Esophagus mucosa (tissue), 1 donor: Measurements from ENCODE around the gene PRKN. TPM values are rescaled to one million over a fixed set of nuclear protein-coding genes. Genes with fewer than 3 reads are reported as not detected.
"Not testable (repeated sequence)": the region's sequence is repeated elsewhere in the genome, so short reads cannot be mapped to it uniquely, and the experiment has no call there.

Experiments used
- ATAC-seq: fragments of 200-7000 bp; cut with Tn5 transposase; one replicate; pipeline ENCODE4 v1.9.1; 2020
- total RNA-seq: library from RNA; stranded (reverse); gene quantifications from one replicate; pipeline ENCODE4 v1.2.4, GENCODE V29; 2023
- donor health status: DM: yes; HTN: yes; CAD: no.

Gene PRKN
- total RNA-seq, 1 donor from 2014 or later, result 2.4 TPM

- no peak for ATAC-seq
These were observed 17.1 kb downstream of the PRKN start for GRCh38 chr6:162710419-162710818.

GRCh38 chr6:162709431-162709830 is 18.1 kb downstream of the PRKN start:
- no peak for ATAC-seq

- no peak for ATAC-seq
These were observed 18.6 kb downstream of the PRKN start for GRCh38 chr6:162708971-162709370.

- ATAC-seq, result no peak
These were observed 21.3 kb downstream of the PRKN start for GRCh38 chr6:162706232-162706631.

GRCh38 chr6:162705736-162706135 is 21.8 kb downstream of the PRKN start:
- ATAC-seq, result no peak

GRCh38 chr6:162704001-162704400 is 23.6 kb downstream of the PRKN start:
- no peak for ATAC-seq

- ATAC-seq, result no peak
These were observed 25.1 kb downstream of the PRKN start for GRCh38 chr6:162702446-162702845.

- no peak for ATAC-seq
These were observed 26.0 kb downstream of the PRKN start for GRCh38 chr6:162701551-162701950.

GRCh38 chr6:162700966-162701365 is 26.6 kb downstream of the PRKN start:
- ATAC-seq, result no peak

GRCh38 chr6:162699961-162700360 is 27.6 kb downstream of the PRKN start:
- no peak for ATAC-seq

GRCh38 chr6:162698440-162698839 is 29.1 kb downstream of the PRKN start:
- no peak for ATAC-seq

GRCh38 chr6:162697872-162698403 is 29.6 kb downstream of the PRKN start:
- no peak for ATAC-seq

GRCh38 chr6:162690158-162690557 is 37.4 kb downstream of the PRKN start:
- ATAC-seq, result no peak

GRCh38 chr6:162688751-162689345 is 38.7 kb downstream of the PRKN start:
- ATAC-seq, result no peak

GRCh38 chr6:162685586-162685985 is 42.0 kb downstream of the PRKN start:
- ATAC-seq, result no peak

GRCh38 chr6:162684961-162685360 is 42.6 kb downstream of the PRKN start:
- peak; percentile 99 for ATAC-seq

- ATAC-seq, result no peak
These were observed 43.5 kb downstream of the PRKN start for GRCh38 chr6:162684052-162684451.

GRCh38 chr6:162683135-162683534 is 44.4 kb downstream of the PRKN start:
- ATAC-seq, result peak; percentile 92

- no peak for ATAC-seq
These were observed 46.1 kb downstream of the PRKN start for GRCh38 chr6:162681447-162681846.

GRCh38 chr6:162680871-162681270 is 46.7 kb downstream of the PRKN start:
- ATAC-seq, result no peak

- no peak for ATAC-seq
These were observed 47.2 kb downstream of the PRKN start for GRCh38 chr6:162680367-162680766.

GRCh38 chr6:162679681-162680080 is 47.9 kb downstream of the PRKN start:
- no peak for ATAC-seq

GRCh38 chr6:162678896-162679295 is 48.7 kb downstream of the PRKN start:
- ATAC-seq, result not testable (repeated sequence)

GRCh38 chr6:162675503-162675902 is 52.1 kb downstream of the PRKN start:
- ATAC-seq, result no peak

GRCh38 chr6:162674452-162674851 is 53.1 kb downstream of the PRKN start:
- ATAC-seq, result no peak
